Measurements from ENCODE around the gene RAB31. TPM values are rescaled to one million over a fixed set of nuclear protein-coding genes. Genes with fewer than 3 reads are reported as not detected.
"Not testable (repeated sequence)": the region's sequence is repeated elsewhere in the genome, so short reads cannot be mapped to it uniquely, and the experiment has no call there.

The RAB31 gene
- total RNA-seq, 1 donor from 2014 or later: 37.5 TPM

GRCh38 chr18:9854801-9855676, 146.9 kb downstream of the RAB31 start:
- FAIRE-seq (no peak), DNase-seq (ENCODE audit: low spot score in 2 of 2) (no peak)

- FAIRE-seq (no peak), DNase-seq (ENCODE audit: low spot score in 2 of 2) (no peak)
Measured at GRCh38 chr18:9855681-9856080, 147.6 kb downstream of the RAB31 start.

- no peak for FAIRE-seq
- no peak for DNase-seq (ENCODE audit: low spot score in 2 of 2)
Measured at GRCh38 chr18:9856092-9856491, 148.0 kb downstream of the RAB31 start.

- DNase-seq (ENCODE audit: low spot score in 2 of 2); FAIRE-seq: not testable (repeated sequence)
Measured at GRCh38 chr18:9857479-9857998, 149.4 kb downstream of the RAB31 start.

GRCh38 chr18:9858642-9859041, 150.5 kb downstream of the RAB31 start:
- FAIRE-seq (no peak), DNase-seq (ENCODE audit: low spot score in 2 of 2) (no peak)

GRCh38 chr18:9859232-9859631, 151.1 kb downstream of the RAB31 start:
- no peak for DNase-seq (ENCODE audit: low spot score in 2 of 2)
- FAIRE-seq: no peak

GRCh38 chr18:9860682-9861081, 152.6 kb downstream of the RAB31 start:
- DNase-seq (ENCODE audit: low spot score in 2 of 2) (no peak), FAIRE-seq (no peak)

- no peak for FAIRE-seq
Measured at GRCh38 chr18:9861157-9861556, 153.1 kb downstream of the RAB31 start.

GRCh38 chr18:9861933-9862332, 153.8 kb downstream of the RAB31 start:
- no peak for FAIRE-seq
- DNase-seq (ENCODE audit: low spot score in 2 of 2): no peak

More at GRCh38 chr18:9861157-9861556, 153.1 kb downstream of the RAB31 start:
- DNase-seq (ENCODE audit: low spot score in 2 of 2): no peak

GRCh38 chr18:9862686-9863085, 154.6 kb downstream of the RAB31 start:
- DNase-seq (ENCODE audit: low spot score in 2 of 2) (no peak), FAIRE-seq (no peak)

- DNase-seq (ENCODE audit: low spot score in 2 of 2) (no peak), FAIRE-seq (no peak)
Measured at GRCh38 chr18:9863282-9863681, 155.2 kb downstream of the RAB31 start.

- FAIRE-seq (no peak), DNase-seq (ENCODE audit: low spot score in 2 of 2) (no peak)
Measured at GRCh38 chr18:9865764-9866490, 157.8 kb downstream of the RAB31 start.

GRCh38 chr18:9866627-9867026, 158.5 kb downstream of the RAB31 start:
- FAIRE-seq (no peak), DNase-seq (ENCODE audit: low spot score in 2 of 2) (no peak)

GRCh38 chr18:9867071-9867594, 159.0 kb downstream of the RAB31 start:
- DNase-seq (ENCODE audit: low spot score in 2 of 2) (no peak), FAIRE-seq (no peak)

- FAIRE-seq (no peak), DNase-seq (ENCODE audit: low spot score in 2 of 2) (no peak)
Measured at GRCh38 chr18:9868857-9869714, 161.0 kb downstream of the RAB31 start.

- DNase-seq (ENCODE audit: low spot score in 2 of 2): no peak
Measured at GRCh38 chr18:9869715-9870430, 161.8 kb downstream of the RAB31 start.

GRCh38 chr18:9870431-9871008, 162.4 kb downstream of the RAB31 start:
- DNase-seq (ENCODE audit: low spot score in 2 of 2) (no peak), FAIRE-seq (no peak)

More at GRCh38 chr18:9869715-9870430, 161.8 kb downstream of the RAB31 start:
- no peak for FAIRE-seq

GRCh38 chr18:9871244-9871746, 163.2 kb downstream of the RAB31 start:
- DNase-seq (ENCODE audit: low spot score in 2 of 2) (no peak), FAIRE-seq (no peak)

- DNase-seq (ENCODE audit: low spot score in 2 of 2) (no peak), FAIRE-seq (no peak)
Measured at GRCh38 chr18:9872823-9873222, 164.7 kb downstream of the RAB31 start.
